Peyer's patch (tissue), 4 donors: ENCODE data around the gene SNRPD3. TPM values are rescaled to one million over a fixed set of nuclear protein-coding genes. Genes with fewer than 3 reads are reported as not detected.
A peak's percentile ranks its signal among the peaks of the same experiment; 100 is the strongest.
"Not testable (repeated sequence)": the region's sequence is repeated elsewhere in the genome, so short reads cannot be mapped to it uniquely, and the experiment has no call there.

Source experiments
- DNase-seq, 3 donors: peaks; one replicate each; pipeline ENCODE4 v3.0.0-alpha.2; 2017 to 2019
- H3K27ac ChIP-seq, 4 donors: fragments of 200-600 bp; sonication (generic); one replicate each; pipeline ENCODE4 v1.5.1; 2016 to 2019
- H3K27me3 ChIP-seq, 2 donors: fragments of 200-600 bp; sonication (generic); one replicate each; pipeline ENCODE4 v1.5.1; 2019
- H3K36me3 ChIP-seq, 3 donors: fragments of 200-600 bp; sonication (generic); one replicate each; pipeline ENCODE4 v1.5.1; 2016 to 2019
- H3K4me1 ChIP-seq, 4 donors: fragments of 200-600 bp; sonication (generic); one replicate each; pipeline ENCODE4 v1.5.1; 2016 to 2019
- H3K4me3 ChIP-seq, 4 donors: fragments of 200-600 bp; sonication (generic); 1 replicate in 3 of 4; 2 replicates in 1 of 4; pipeline ENCODE4 v1.5.1; 2016 to 2019; ENCODE audit warnings: mild to moderate bottlenecking in 1 of 4
- H3K9me3 ChIP-seq, 4 donors: fragments of 200-600 bp; sonication (generic); one replicate each; pipeline ENCODE4 v1.5.1; 2016 to 2019; ENCODE audit warnings: mild to moderate bottlenecking in 1 of 4
- POLR2A ChIP-seq, 2 donors: fragments of 450-650 bp; IDR thresholded peaks; one replicate each; pipeline ENCODE4 v1.5.1; 2017; ENCODE audit warnings: antibody characterized with exemption in 2 of 2, mild to moderate bottlenecking in 2 of 2, moderate library complexity in 2 of 2
- total RNA-seq, 4 donors: library from RNA; depleted of rRNA; stranded (reverse); fragments of >200 nt; gene quantifications; one replicate each; pipeline ENCODE4 v1.1.0, GENCODE V29; 2016
- TF ChIP-seq, protein P1 (sequence below), 6 experiments: fragments of 450-650 bp in 4 of 6; fragments of 200-600 bp in 2 of 6; sonication (generic) in 1 of 6; IDR thresholded peaks; one replicate each; pipeline ENCODE4 v1.5.1; 2017 to 2019; ENCODE audit warnings: antibody characterized with exemption in 6 of 6, mild to moderate bottlenecking in 3 of 6, moderate library complexity in 1 of 6

The SNRPD3 gene
- total RNA-seq, 4 donors from 2014 or later, result 99.6 to 149 (median 131) TPM

- Histone ChIP-seq H3K36me3 (peaks cover 0 to 91% (median 8%) of the 10 kb centered on the region in 3 donors), H3K27me3 (no peaks in the 10 kb centered on the region), H3K4me3 (no peak overlapping the region), H3K9me3 (no peaks in the 10 kb centered on the region), H3K4me1 (peaks cover 0 to 9% (median 0%) of the 10 kb centered on the region in 4 donors), H3K27ac (no peak overlapping the region)
- TF ChIP-seq POLR2A (IDR thresholded peaks at IDR 0.05), result no peak
- TF ChIP-seq, protein P1, sequence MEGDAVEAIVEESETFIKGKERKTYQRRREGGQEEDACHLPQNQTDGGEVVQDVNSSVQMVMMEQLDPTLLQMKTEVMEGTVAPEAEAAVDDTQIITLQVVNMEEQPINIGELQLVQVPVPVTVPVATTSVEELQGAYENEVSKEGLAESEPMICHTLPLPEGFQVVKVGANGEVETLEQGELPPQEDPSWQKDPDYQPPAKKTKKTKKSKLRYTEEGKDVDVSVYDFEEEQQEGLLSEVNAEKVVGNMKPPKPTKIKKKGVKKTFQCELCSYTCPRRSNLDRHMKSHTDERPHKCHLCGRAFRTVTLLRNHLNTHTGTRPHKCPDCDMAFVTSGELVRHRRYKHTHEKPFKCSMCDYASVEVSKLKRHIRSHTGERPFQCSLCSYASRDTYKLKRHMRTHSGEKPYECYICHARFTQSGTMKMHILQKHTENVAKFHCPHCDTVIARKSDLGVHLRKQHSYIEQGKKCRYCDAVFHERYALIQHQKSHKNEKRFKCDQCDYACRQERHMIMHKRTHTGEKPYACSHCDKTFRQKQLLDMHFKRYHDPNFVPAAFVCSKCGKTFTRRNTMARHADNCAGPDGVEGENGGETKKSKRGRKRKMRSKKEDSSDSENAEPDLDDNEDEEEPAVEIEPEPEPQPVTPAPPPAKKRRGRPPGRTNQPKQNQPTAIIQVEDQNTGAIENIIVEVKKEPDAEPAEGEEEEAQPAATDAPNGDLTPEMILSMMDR (IDR thresholded peaks at IDR 0.05), result no peak
- DNase-seq, result no peak
Measured at GRCh38 chr22:24543679-24544243, 12.0 kb upstream of the SNRPD3 start.

DNA sequence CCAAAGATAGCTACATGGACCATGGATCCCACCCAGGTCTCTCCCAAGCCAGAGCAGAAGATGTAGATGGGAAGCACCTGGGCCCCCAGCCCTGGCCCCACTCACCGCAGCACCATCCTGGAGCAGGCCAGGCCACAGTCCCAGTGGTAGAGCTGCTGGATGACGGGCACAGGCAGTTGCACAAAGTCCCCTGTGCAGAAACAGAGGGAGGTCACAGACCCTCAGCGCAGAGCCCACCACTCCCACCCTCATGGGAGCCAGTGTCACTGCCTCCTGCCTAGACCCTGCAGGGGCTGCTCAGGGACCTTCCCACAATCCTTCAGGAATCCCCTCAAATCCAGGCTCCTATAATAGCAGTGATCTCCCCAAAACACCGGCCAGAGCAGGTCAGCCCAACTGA lies 7.0 kb upstream of the SNRPD3 start:
- H3K27ac ChIP-seq, result peak overlapping the region in 1 of 4 donors; percentile 97
- peaks cover 0 to 51% (median 12%) of the 10 kb centered on the region in 4 donors for H3K4me1 ChIP-seq

GRCh38 chr22:24550028-24550901 lies 5.5 kb upstream of the SNRPD3 start:
- TF ChIP-seq, protein P1 (IDR thresholded peaks at IDR 0.05), result peak in 1 of 6 experiments; percentile 1
- peak; percentile 67 to 81 for TF ChIP-seq POLR2A (IDR thresholded peaks at IDR 0.05)
- Histone ChIP-seq H3K36me3 (peaks cover 0 to 38% (median 8%) of the 10 kb centered on the region in 3 donors), H3K4me1 (peaks cover 0 to 50% (median 12%) of the 10 kb centered on the region in 4 donors), H3K4me3 (peak overlapping the region in 1 of 4 donors; percentile 15), H3K27ac (peak overlapping the region in 3 of 4 donors; percentile 71 to 99 (median 97)), H3K9me3 (no peaks in the 10 kb centered on the region), H3K27me3 (no peaks in the 10 kb centered on the region)
- DNase-seq, result peak in 2 of 3 donors; percentile 84 to 86

More for the DNA sequence above, 7.0 kb upstream of the SNRPD3 start:
- Histone ChIP-seq H3K36me3 (peaks cover 0 to 52% (median 8%) of the 10 kb centered on the region in 3 donors), H3K27me3 (no peaks in the 10 kb centered on the region), H3K4me3 (no peak overlapping the region), H3K9me3 (no peaks in the 10 kb centered on the region)
- no peak for TF ChIP-seq POLR2A (IDR thresholded peaks at IDR 0.05)
- TF ChIP-seq, protein P1 (IDR thresholded peaks at IDR 0.05), result no peak
- DNase-seq, result no peak

DNA sequence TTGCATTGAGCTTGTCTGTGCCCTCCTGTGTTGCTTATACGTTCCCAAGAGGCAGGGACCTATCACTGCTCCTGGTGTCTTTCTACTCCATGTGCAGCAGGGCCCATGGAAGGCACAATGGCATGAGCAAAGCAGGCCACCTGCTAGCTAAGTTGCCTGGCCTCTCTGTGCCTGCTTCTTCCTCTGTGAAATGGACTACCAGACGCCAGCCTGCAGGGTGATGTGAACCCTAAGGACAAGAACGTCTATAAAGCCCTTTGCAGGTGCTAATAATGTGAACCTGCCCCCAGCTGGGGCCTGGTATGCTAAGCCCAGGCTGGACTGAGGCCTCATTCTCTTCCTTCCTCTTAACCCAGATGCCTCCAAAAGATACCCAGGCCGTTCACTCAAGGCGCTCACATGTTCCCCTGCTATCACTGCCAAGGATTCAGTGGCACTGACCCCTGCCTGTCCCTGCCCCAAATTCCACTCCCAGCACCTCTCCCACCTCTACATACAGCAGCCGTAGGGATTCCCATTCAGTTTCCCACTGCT lies 4.8 kb upstream of the SNRPD3 start:
- Histone ChIP-seq H3K27me3 (no peaks in the 10 kb centered on the region), H3K9me3 (no peaks in the 10 kb centered on the region), H3K4me3 (no peak overlapping the region), H3K36me3 (peaks cover 0 to 37% (median 8%) of the 10 kb centered on the region in 3 donors), H3K27ac (peak overlapping the region in 3 of 4 donors; percentile 71 to 99 (median 97)), H3K4me1 (peaks cover 0 to 45% (median 12%) of the 10 kb centered on the region in 4 donors)
- no peak for TF ChIP-seq POLR2A (IDR thresholded peaks at IDR 0.05)
- TF ChIP-seq, protein P1 (IDR thresholded peaks at IDR 0.05), result no peak
- no peak for DNase-seq

GRCh38 chr22:24552503-24553286 lies 3.1 kb upstream of the SNRPD3 start:
- Histone ChIP-seq H3K27ac (peak overlapping the region; percentile 87 to 99 (median 96)), H3K36me3 (peaks cover 0 to 25% (median 0%) of the 10 kb centered on the region in 3 donors), H3K4me3 (peak overlapping the region in 2 of 4 donors; percentile 77 to 92), H3K4me1 (peaks cover 0 to 59% (median 16%) of the 10 kb centered on the region in 4 donors)
- not testable (repeated sequence) for H3K9me3 ChIP-seq, H3K27me3 ChIP-seq
- peak; percentile 55 to 80 (median 62) for DNase-seq
- peak; percentile 57 to 71 for TF ChIP-seq POLR2A (IDR thresholded peaks at IDR 0.05)
